Activated B cell treated with CpG ODN at 0.5 μM for 24 hours (primary cell): ENCODE data around the gene ARHGAP24. TPM values are rescaled to one million over a fixed set of nuclear protein-coding genes. Genes with fewer than 3 reads are reported as not detected.
"Not testable (repeated sequence)": the region's sequence is repeated elsewhere in the genome, so short reads cannot be mapped to it uniquely, and the experiment has no call there.

Experiments
- ATAC-seq: fragments of 200-7000 bp; cut with Tn5 transposase; one replicate; pipeline ENCODE4 v1.10.0; 2021; ENCODE audit warnings: low read depth, mild to moderate bottlenecking, moderate library complexity
- CTCF ChIA-PET: fragments of 350-600 bp; sonication (Branson Sonifier 250); formaldehyde crosslinking; loops from one replicate; lab custom pipeline; 2021; ENCODE audit warnings: antibody characterized with exemption; lab: Charles Lee
- POLR2A ChIA-PET: fragments of 350-600 bp; sonication (Branson Sonifier 250); formaldehyde crosslinking; loops from one replicate; lab custom pipeline; 2021; ENCODE audit warnings: antibody characterized with exemption; lab: Charles Lee
- DNase-seq: peaks from one replicate; pipeline ENCODE4 v3.0.0; 2022
- H3K27ac Mint-ChIP-seq: one replicate; pipeline ENCODE4 v1.8.0; 2020; ENCODE audit warnings: mixed read lengths
- H3K27me3 Mint-ChIP-seq: one replicate; pipeline ENCODE4 v1.8.0; 2021; ENCODE audit warnings: mixed read lengths
- H3K36me3 Mint-ChIP-seq: one replicate; pipeline ENCODE4 v1.8.0; 2021; ENCODE audit warnings: low read depth, mixed read lengths
- H3K4me1 Mint-ChIP-seq: one replicate; pipeline ENCODE4 v1.8.0; 2021; ENCODE audit warnings: mixed read lengths
- H3K4me3 Mint-ChIP-seq: one replicate; pipeline ENCODE4 v1.8.0; 2020; ENCODE audit warnings: mild to moderate bottlenecking, mixed read lengths
- H3K9me3 Mint-ChIP-seq: one replicate; pipeline ENCODE4 v1.8.0; 2020; ENCODE audit warnings: mixed read lengths
- CTCF ChIP-seq: fragments of 200-600 bp; IDR thresholded peaks from one replicate; pipeline ENCODE4 v1.8.0; 2022; ENCODE audit warnings: antibody characterized with exemption, mild to moderate bottlenecking
- intact Hi-C: fragments of 100-400 bp; cut with micrococcal nuclease; formaldehyde crosslinking; loops from one replicate; pipeline ENCODE4 v1.15.1; 2024
- total RNA-seq: library from RNA; stranded (reverse); gene quantifications from 2 replicates; pipeline ENCODE4 v1.2.3, GENCODE V29; 2022

Gene ARHGAP24
- total RNA-seq, 1 donor from 2014 or later, result 231 TPM

- Mint-ChIP-seq H3K4me1 (peaks cover 2% of the 10 kb centered on the region), H3K27ac (no peak overlapping the region), H3K36me3 (peaks cover 45% of the 10 kb centered on the region), H3K27me3 (no peaks in the 10 kb centered on the region), H3K4me3 (no peak overlapping the region), H3K9me3 (no peaks in the 10 kb centered on the region)
- POLR2A ChIA-PET, result no interaction called here
- DNase-seq (no peak), ATAC-seq (no peak)
- CTCF ChIA-PET, result no interaction called here
- intact Hi-C loops, result no loop called here
- TF ChIP-seq CTCF, result no peak
These were observed 481.5 kb downstream of the ARHGAP24 start for GRCh38 chr4:85956293-85956945.

- H3K27ac Mint-ChIP-seq, result no peak overlapping the region
- ChIA-PET POLR2A (no interaction called here), CTCF (interaction anchor here (1.0 kb wide), 1 partner anchor 814 kb away, joined by 3 read pairs; no protein-coding TSS in a partner anchor)
- intact Hi-C loops, result loop anchor here (10.0 kb wide), 1 partner anchor 467 kb away; no protein-coding TSS in a partner anchor
- no peak for TF ChIP-seq CTCF
- no peak overlapping the region for H3K4me3 Mint-ChIP-seq
- peaks cover 11% of the 10 kb centered on the region for H3K9me3 Mint-ChIP-seq
- no peaks in the 10 kb centered on the region for H3K27me3 Mint-ChIP-seq
- no peak for ATAC-seq
- H3K36me3 Mint-ChIP-seq, result peaks cover 25% of the 10 kb centered on the region
- no peak for DNase-seq
- no peaks in the 10 kb centered on the region for H3K4me1 Mint-ChIP-seq
These were observed 486.9 kb downstream of the ARHGAP24 start for GRCh38 chr4:85961887-85962286.

GRCh38 chr4:85963231-85963630, 488.3 kb downstream of the ARHGAP24 start:
- ChIA-PET CTCF (no interaction called here), POLR2A (no interaction called here)
- Mint-ChIP-seq H3K9me3 (peaks cover 11% of the 10 kb centered on the region), H3K27ac (no peak overlapping the region), H3K36me3 (peaks cover 22% of the 10 kb centered on the region), H3K4me3 (no peak overlapping the region), H3K4me1 (peaks cover 5% of the 10 kb centered on the region), H3K27me3 (no peaks in the 10 kb centered on the region)
- DNase-seq (no peak), ATAC-seq (no peak)
- TF ChIP-seq CTCF, result no peak
- intact Hi-C loops, result loop anchor here (10.0 kb wide), 1 partner anchor 468 kb away; no protein-coding TSS in a partner anchor

- H3K27ac Mint-ChIP-seq, result no peak overlapping the region
- H3K4me1 Mint-ChIP-seq, result peaks cover 10% of the 10 kb centered on the region
- no peak for DNase-seq
- intact Hi-C loops, result loop anchor here (10.0 kb wide), 1 partner anchor 469 kb away; no protein-coding TSS in a partner anchor
- no peak for ATAC-seq
- CTCF ChIA-PET, result interaction anchor here (2.2 kb wide), 1 partner anchor 817 kb away, joined by 5 read pairs; no protein-coding TSS in a partner anchor
- POLR2A ChIA-PET, result interaction anchor here (0.7 kb wide), 1 partner anchor 201 kb away, joined by 3 read pairs; no protein-coding TSS in a partner anchor
- no peak overlapping the region for H3K4me3 Mint-ChIP-seq
- H3K36me3 Mint-ChIP-seq, result peaks cover 17% of the 10 kb centered on the region
- no peak for TF ChIP-seq CTCF
- no peaks in the 10 kb centered on the region for H3K27me3 Mint-ChIP-seq
- peaks cover 11% of the 10 kb centered on the region for H3K9me3 Mint-ChIP-seq
These were observed 489.3 kb downstream of the ARHGAP24 start for GRCh38 chr4:85964298-85964697.

GRCh38 chr4:85965017-85965416, 490.1 kb downstream of the ARHGAP24 start:
- Mint-ChIP-seq H3K36me3 (peaks cover 17% of the 10 kb centered on the region), H3K4me1 (peaks cover 10% of the 10 kb centered on the region), H3K9me3 (peaks cover 11% of the 10 kb centered on the region)
- intact Hi-C loops, result loop anchor here (5.0 to 10.0 kb wide), 3 partner anchors 408 to 593 kb away; no protein-coding TSS in a partner anchor
- H3K27me3 Mint-ChIP-seq, ATAC-seq, DNase-seq, H3K27ac Mint-ChIP-seq, H3K4me3 Mint-ChIP-seq, POLR2A ChIA-PET: not testable (repeated sequence)
- CTCF ChIA-PET, result interaction anchor here (2.2 kb wide), 1 partner anchor 817 kb away, joined by 5 read pairs; no protein-coding TSS in a partner anchor
